GM23338 (cell line): ENCODE data around the gene C8A. TPM values are rescaled to one million over a fixed set of nuclear protein-coding genes. Genes with fewer than 3 reads are reported as not detected.

Source experiments
- ATAC-seq: fragments of 200-7000 bp; cut with Tn5 transposase; 3 replicates; pipeline ENCODE4 v1.9.1; 2020
- DNase-seq: peaks from one replicate; pipeline ENCODE4 v3.0.0-alpha.2; 2015; ENCODE audit warnings: low spot score
- H2AFZ ChIP-seq: fragments of 200-600 bp; sonication (generic); 2 replicates; pipeline ENCODE4 v1.8.0; 2016; ENCODE audit warnings: antibody characterized with exemption, mild to moderate bottlenecking, moderate library complexity
- H3F3A ChIP-seq: fragments of 200-600 bp; sonication (generic); replicated peaks from 2 replicates; pipeline ENCODE4 v1.8.0; 2017; ENCODE audit warnings: antibody characterized with exemption, mixed run types, low read depth
- H3K27ac ChIP-seq: fragments of 200-600 bp; sonication (generic); 2 replicates; pipeline ENCODE4 v1.6.1; 2016; ENCODE audit warnings: low read depth
- H3K27me3 ChIP-seq: fragments of 200-600 bp; sonication (generic); 2 replicates; pipeline ENCODE4 v1.8.0; 2016; ENCODE audit warnings: mild to moderate bottlenecking, mixed run types, moderate library complexity; ENCODE audit not compliant: insufficient read depth
- H3K36me3 ChIP-seq: fragments of 200-600 bp; sonication (generic); 2 replicates; pipeline ENCODE4 v1.8.0; 2016; ENCODE audit warnings: mild to moderate bottlenecking; ENCODE audit not compliant: insufficient read depth
- H3K4me1 ChIP-seq: fragments of 200-600 bp; sonication (generic); 2 replicates; pipeline ENCODE4 v1.8.0; 2016; ENCODE audit warnings: mild to moderate bottlenecking, moderate library complexity; ENCODE audit not compliant: insufficient read depth
- H3K4me2 ChIP-seq: fragments of 200-600 bp; sonication (generic); 2 replicates; pipeline ENCODE4 v1.7.1; 2017; ENCODE audit warnings: mixed run types
- H3K4me3 ChIP-seq: fragments of 200-600 bp; sonication (generic); 2 replicates; pipeline ENCODE4 v1.6.1; 2016; ENCODE audit warnings: mixed run types
- H3K79me2 ChIP-seq: fragments of 200-600 bp; sonication (generic); replicated peaks from 2 replicates; pipeline ENCODE4 v1.8.0; 2017; ENCODE audit warnings: mild to moderate bottlenecking; ENCODE audit not compliant: insufficient read depth
- H3K9me2 ChIP-seq: fragments of 200-600 bp; sonication (generic); 2 replicates; pipeline ENCODE4 v1.8.0; 2017; ENCODE audit not compliant: insufficient read depth
- H4K20me1 ChIP-seq: fragments of 200-600 bp; sonication (generic); replicated peaks from 2 replicates; pipeline ENCODE4 v1.8.0; 2017; ENCODE audit warnings: mild to moderate bottlenecking; ENCODE audit not compliant: insufficient read depth
- H3K27ac Mint-ChIP-seq: 2 replicates; pipeline ENCODE4 v1.8.0; 2020; ENCODE audit warnings: inconsistent platforms, mild to moderate bottlenecking, moderate library complexity, mixed read lengths
- H3K27me3 Mint-ChIP-seq: 3 replicates; pipeline ENCODE4 v1.8.0; 2022; ENCODE audit warnings: low read depth, mild to moderate bottlenecking, moderate library complexity, mixed read lengths, inconsistent platforms; ENCODE audit not compliant: insufficient read depth, poor library complexity
- H3K36me3 Mint-ChIP-seq: 3 replicates; pipeline ENCODE4 v1.8.0; 2021; ENCODE audit warnings: low read depth, mild to moderate bottlenecking, inconsistent platforms, moderate library complexity, mixed read lengths
- H3K4me1 Mint-ChIP-seq: 3 replicates; pipeline ENCODE4 v1.8.0; 2020; ENCODE audit warnings: mild to moderate bottlenecking, inconsistent platforms, mixed read lengths
- H3K4me3 Mint-ChIP-seq: 3 replicates; pipeline ENCODE4 v1.8.0; 2021; ENCODE audit warnings: moderate library complexity, mild to moderate bottlenecking, inconsistent platforms, mixed read lengths
- H3K9me3 Mint-ChIP-seq: 3 replicates; pipeline ENCODE4 v1.8.0; 2020; ENCODE audit warnings: moderate library complexity, mild to moderate bottlenecking, inconsistent platforms, mixed read lengths
- EZH2phosphoT487 ChIP-seq: fragments of 200-600 bp; sonication (generic); IDR thresholded peaks from one replicate; pipeline ENCODE4 v1.8.1; 2018; ENCODE audit warnings: antibody characterized with exemption; ENCODE audit not compliant: unreplicated experiment
- JUNB ChIP-seq: IDR thresholded peaks from one replicate; pipeline ENCODE4 v1.6.1; 2016; ENCODE audit warnings: antibody characterized with exemption; ENCODE audit not compliant: unreplicated experiment
- NANOG ChIP-seq: IDR thresholded peaks from 2 replicates; pipeline ENCODE4 v1.6.1; 2016; ENCODE audit warnings: antibody characterized with exemption, borderline replicate concordance
- POLR2AphosphoS5 ChIP-seq: IDR thresholded peaks from 2 replicates; pipeline ENCODE4 v1.6.1; 2016; ENCODE audit warnings: antibody characterized with exemption, low read depth
- ZNF462 ChIP-seq: fragments of 250-450 bp; sonication (Bioruptor Pico); IDR thresholded peaks from 2 replicates; pipeline ENCODE4 v1.5.0; 2020; ENCODE audit warnings: mild to moderate bottlenecking, moderate library complexity
- polyA plus RNA-seq: library from polyadenylated mRNA; unstranded; fragments of >200 nt; fragmentation: Nextera tagmentation; extraction: Ambion mirVana; gene quantifications from 2 replicates; pipeline ENCODE4 v1.2.1, GENCODE V29; 2016
- total RNA-seq: library from RNA; depleted of rRNA; stranded (reverse); fragments of >200 nt; shearing (Covaris generic); gene quantifications from 2 replicates; pipeline ENCODE4 v1.2.3, GENCODE V29; 2014
- TF ChIP-seq, protein P1 (sequence below): IDR thresholded peaks from 2 replicates; pipeline ENCODE4 v1.6.1; 2016; ENCODE audit warnings: antibody characterized with exemption

The C8A gene
- total and polyA plus RNA-seq, 2 experiments from 2014 or later, result not detected

DNA sequence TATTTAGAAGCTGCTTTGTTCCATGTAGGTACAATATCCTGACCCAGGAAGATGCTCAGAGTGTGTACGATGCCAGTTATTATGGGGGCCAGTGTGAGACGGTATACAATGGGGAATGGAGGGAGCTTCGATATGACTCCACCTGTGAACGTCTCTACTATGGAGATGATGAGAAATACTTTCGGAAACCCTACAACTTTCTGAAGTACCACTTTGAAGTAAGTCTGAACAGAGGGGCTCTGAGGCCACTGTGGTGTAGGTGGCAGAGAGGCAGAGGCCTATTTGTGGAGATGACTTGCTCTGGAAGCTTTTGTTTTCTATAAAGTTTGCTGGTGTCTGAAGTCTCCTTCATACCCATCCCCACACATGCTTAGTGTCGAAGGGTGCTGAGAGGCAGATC, 26.8 kb downstream of the C8A start:
- ATAC-seq, result no peak
- no peaks in the 10 kb centered on the region for H3K36me3 Mint-ChIP-seq
- H3K27me3 ChIP-seq, result no peaks in the 10 kb centered on the region

More for the DNA sequence above, 26.8 kb downstream of the C8A start:
- Mint-ChIP-seq H3K4me3 (no peak overlapping the region), H3K27me3 (no peaks in the 10 kb centered on the region), H3K4me1 (no peaks in the 10 kb centered on the region), H3K9me3 (no peaks in the 10 kb centered on the region), H3K27ac (no peak overlapping the region)
- Histone ChIP-seq H3F3A (no peaks in the 10 kb centered on the region), H3K79me2 (no peaks in the 10 kb centered on the region), H3K9me2 (peaks cover 3% of the 10 kb centered on the region; the same call in 1 of the 2 replicates), H2AFZ (no peak overlapping the region), H3K4me2 (no peak overlapping the region), H4K20me1 (no peaks in the 10 kb centered on the region), H3K27ac (no peak overlapping the region), H3K36me3 (no peaks in the 10 kb centered on the region), H3K4me1 (no peaks in the 10 kb centered on the region), H3K4me3 (no peak overlapping the region)
- no peak for TF ChIP-seq ZNF462 (CRISPR knock-in tag)
- TF ChIP-seq EZH2phosphoT487, result no peak
- no peak for TF ChIP-seq JUNB
- TF ChIP-seq NANOG, result no peak
- no peak for TF ChIP-seq POLR2AphosphoS5
- TF ChIP-seq, protein P1, sequence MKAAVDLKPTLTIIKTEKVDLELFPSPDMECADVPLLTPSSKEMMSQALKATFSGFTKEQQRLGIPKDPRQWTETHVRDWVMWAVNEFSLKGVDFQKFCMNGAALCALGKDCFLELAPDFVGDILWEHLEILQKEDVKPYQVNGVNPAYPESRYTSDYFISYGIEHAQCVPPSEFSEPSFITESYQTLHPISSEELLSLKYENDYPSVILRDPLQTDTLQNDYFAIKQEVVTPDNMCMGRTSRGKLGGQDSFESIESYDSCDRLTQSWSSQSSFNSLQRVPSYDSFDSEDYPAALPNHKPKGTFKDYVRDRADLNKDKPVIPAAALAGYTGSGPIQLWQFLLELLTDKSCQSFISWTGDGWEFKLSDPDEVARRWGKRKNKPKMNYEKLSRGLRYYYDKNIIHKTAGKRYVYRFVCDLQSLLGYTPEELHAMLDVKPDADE, result no peak
- DNase-seq, result no peak
